ENCODE measurements around the gene ACSF2.
A peak's percentile ranks its signal among the peaks of the same experiment; 100 is the strongest.
"Not testable (repeated sequence)": the region's sequence is repeated elsewhere in the genome, so short reads cannot be mapped to it uniquely, and the experiment has no call there.

The ACSF2 gene, protein sequence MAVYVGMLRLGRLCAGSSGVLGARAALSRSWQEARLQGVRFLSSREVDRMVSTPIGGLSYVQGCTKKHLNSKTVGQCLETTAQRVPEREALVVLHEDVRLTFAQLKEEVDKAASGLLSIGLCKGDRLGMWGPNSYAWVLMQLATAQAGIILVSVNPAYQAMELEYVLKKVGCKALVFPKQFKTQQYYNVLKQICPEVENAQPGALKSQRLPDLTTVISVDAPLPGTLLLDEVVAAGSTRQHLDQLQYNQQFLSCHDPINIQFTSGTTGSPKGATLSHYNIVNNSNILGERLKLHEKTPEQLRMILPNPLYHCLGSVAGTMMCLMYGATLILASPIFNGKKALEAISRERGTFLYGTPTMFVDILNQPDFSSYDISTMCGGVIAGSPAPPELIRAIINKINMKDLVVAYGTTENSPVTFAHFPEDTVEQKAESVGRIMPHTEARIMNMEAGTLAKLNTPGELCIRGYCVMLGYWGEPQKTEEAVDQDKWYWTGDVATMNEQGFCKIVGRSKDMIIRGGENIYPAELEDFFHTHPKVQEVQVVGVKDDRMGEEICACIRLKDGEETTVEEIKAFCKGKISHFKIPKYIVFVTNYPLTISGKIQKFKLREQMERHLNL

DNA sequence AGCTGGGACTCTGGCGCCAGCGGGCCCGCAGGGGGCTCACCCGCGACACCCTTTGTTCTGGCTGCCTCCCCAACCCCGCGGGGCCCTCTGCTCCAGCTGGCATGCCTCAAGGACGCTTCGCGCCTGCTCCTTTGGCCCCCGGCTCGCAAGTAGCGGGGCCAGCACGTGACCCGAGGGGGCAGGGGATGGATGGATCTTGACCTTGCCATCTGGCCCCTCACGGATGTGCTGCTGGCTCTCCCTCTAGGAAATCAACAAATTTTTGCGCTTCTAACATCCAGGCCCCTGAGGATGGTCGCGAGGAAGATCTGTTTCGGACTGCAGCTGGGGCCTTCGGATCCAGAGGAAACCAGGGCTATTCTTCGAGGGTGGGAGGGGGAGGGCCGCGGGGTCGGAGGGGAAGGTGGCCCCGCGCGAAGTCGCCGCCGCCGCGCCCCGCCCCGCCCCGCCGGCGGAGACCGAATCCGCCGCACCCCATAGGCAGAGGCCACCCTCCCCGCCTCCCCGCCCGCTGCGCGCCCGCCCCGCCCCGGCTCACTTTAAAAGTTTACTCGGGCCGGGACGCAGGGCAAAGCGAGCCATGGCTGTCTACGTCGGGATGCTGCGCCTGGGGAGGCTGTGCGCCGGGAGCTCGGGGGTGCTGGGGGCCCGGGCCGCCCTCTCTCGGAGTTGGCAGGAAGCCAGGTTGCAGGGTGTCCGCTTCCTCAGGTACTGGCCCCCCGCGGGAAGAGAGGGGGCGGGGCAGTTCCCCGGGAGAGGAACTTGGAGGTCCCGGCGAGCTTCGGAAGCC, at the start of gene ACSF2:
ACSF2 (plus strand) TSS at position 537 of the 790 bp plus-strand sequence; CDS start at position 581, 44 bp downstream.
- no peak for DNase-seq

DNA sequence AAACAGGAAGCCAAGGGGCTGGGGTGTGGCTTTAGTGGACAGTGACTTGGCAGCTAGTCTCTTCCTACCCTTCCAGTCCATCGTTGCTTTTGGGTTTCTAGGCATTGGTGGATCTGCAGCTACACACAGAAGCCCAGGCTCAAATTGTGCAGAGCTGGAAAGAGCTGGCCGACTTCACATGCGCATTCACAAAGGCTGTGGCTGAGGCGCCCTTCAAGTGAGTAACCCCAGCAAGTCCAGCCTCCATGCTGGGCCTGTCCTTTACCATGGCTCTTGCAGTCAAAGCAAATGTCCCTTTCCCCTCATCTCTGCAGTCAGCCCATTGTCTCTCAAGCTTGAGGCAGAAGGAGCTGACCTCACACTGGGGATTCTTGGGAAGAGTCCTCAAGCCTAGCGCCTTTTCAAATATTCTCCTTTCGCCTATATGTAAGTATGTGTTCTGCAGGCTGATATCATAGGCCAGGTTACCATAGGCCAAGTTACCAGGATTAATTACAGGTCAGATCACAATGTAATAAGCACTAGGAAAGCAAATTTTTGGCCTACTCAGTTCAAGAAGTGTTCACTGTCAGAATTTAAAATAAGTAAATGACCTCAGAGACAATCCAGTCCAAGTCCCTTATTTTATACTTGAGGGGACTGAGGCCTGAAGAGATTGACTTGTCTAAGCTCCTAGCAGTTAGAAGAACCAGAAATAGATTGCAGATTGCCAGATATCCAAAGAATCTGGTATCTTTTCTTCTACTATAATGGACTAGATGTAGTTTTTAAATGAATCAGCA, 46.5 kb upstream of the ACSF2 start:
- no peak for DNase-seq

DNA sequence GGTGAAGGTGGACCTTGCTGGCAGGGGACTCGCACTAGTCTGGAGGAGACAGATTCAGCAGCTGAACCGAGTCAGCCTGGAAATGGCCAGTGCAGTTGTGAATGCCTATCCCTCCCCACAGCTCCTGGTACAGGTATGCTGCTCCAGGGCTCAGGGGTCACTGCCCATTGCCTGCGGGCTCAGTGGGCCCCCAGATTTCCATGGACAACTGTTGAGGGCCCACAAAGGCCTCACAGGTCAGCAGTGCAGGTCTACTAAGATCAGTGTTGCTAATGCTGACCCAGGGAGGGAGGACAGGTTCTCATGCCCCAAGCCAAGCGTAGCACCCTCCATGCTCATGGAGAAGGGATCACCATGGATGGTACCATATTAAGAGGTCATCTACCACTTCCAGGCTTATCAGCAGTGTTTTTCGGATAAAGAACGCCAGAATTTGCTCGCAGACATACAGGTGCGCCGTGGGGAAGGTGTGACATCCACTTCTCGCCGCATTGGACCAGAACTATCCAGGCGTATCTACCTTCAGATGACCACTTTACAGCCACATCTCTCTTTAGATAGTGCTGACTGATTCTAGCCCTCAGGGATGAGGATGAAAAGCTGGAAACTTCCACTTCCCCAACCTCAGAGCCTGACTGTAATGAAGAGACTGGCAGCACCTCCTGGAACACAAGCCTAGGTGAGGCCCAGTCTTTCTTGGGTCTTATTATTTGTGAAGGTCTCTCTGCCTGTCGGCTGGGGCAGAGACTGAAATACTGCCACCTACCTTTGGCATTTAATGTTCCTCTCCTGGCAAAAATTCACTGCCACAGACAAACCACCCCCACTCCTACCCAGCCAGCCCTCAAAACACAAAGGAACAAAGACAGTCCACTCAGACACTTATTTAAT, 45.4 kb upstream of the ACSF2 start:
- DNase-seq, result no peak

DNA sequence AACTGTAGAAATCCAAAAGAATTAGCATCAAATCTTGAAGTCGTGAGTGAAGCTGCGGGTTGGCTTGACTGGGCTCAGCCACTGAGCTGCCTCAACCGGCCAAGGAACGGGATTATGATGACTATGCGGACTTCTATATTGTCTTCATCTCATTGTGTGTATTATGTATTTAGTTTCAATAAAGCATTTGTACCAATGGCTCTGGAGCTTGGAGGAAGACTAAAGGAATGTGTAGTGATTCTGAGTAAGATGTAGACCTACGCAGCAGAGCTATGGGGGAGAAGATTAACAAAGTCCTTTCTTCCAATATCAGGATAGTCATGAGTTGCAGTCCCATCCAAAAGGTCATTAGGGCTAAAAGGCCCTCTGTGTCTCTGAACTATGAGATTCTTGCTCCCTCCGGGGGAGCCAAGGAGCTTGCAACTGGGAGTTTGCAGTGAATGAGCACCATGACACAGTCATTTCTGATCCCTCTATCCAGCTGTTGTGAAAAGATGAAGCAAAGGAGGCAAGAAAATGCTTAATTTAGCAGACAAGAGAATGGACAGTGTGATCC, 44.7 kb upstream of the ACSF2 start:
- no peak for DNase-seq

DNA sequence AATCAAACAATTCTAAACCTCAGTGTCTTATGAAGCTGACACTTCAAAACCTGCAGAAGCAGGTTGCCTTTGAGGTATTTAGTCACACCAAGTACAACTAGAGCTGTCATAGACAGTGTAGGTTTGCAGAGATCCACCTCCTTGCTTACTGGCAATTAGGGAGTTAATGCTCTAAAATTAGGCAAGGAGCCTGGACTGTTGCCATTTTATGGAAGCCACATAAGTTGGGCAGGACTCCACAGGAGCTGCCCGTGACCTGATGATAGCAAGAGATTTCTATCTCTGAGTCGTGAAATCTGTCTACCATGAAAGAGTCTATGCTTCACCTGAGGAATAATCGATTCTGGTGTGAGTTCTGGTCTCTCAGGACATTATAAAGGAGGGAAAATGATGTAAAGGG, 44.1 kb upstream of the ACSF2 start:
- no peak for DNase-seq

DNA sequence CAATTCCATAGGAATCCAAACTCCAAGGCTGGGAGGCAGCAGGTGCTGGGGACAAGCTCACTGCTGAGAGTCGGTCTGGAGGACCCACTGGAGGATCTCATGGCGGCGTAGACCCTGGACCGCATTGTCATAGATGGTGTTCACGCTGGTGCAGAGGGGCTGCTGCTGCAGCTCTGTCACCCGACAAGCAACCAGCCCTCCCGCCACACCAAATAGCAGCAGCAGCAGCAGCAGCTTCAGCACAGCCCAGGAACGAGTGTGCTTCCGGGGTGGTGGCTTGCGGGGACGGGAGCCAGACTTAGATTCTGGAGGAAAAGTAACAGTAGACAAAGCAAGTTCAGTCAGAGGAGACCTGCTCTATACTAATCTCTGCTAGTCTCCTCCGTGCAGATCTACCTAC, 43.1 kb upstream of the ACSF2 start:
- no peak for DNase-seq

DNA sequence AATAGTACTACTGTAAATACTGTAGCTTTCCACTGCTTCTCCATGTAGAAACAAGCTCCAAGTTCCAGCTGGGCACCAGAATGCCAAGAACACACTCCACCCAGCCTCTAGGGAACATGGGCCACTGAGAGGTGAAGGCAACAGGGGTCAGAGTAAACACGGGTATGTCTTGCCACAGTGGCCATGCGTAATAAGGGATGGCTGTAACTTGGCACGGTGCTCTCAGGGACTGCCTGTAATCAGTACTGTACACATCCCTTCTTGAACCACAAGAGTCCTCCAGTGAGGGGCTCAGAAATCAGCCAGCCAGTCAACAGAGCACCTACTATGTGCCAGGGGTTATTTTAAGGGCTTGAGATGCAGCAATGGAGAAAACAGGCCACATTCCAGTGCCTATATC, 39.5 kb upstream of the ACSF2 start:
- DNase-seq, result no peak

DNA sequence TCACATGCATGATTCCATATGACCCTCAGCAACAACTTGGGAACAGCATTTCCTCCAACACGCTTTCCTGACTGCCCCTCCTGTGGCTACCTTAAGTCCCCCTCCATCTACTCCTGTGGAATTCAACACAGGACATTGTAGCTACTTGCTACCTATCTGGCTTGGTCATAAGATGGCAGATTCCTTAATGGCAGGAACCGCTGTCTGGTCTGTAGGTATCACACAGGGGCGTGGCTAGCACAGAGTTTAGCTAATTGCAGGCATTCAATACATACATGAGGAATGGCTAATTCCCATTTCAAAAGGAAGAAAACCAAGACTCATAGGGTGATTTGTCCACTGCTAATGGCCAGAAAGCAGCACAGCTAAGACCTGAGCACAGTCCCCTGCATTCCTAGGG, 37.3 kb upstream of the ACSF2 start:
- no peak for DNase-seq

DNA sequence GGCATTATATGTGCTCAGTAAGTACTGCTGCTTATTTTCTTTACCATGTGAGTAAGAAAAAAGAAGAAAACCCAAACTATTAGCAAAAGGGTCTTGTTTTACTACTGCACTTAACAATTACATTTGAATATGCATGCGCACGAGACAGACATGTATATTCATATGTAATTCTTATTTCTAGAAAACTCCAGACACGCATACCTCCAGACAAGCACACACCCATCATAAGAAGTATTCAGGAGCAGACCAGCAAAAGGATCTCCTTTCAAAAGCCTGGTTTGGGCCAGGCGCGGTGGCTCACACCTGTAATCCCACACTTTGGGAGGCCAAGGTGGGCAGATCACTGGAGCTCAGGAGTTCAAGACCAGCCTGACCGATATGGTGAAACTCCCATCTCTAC, 36.5 kb upstream of the ACSF2 start:
- no peak for DNase-seq

DNA sequence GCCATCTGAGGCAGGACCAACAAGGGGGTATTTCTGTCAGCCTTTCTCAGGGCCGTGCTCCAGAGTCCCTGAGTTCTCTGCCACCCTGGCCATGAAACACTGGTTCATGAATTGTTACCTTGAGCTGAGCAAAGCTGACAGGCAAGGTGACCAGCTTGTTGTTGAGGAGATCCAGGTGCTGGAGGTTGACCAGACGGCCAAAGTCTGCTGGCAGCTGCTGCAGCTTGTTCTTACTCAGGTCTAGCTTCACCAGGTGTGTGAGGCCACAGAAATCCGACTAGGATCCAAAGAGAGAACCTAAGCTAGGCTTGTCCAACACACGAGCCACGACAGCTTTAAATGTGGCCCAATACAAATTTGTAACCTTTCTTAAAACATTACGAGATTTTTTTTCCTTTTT, 33.4 kb upstream of the ACSF2 start:
- DNase-seq, result no peak

DNA sequence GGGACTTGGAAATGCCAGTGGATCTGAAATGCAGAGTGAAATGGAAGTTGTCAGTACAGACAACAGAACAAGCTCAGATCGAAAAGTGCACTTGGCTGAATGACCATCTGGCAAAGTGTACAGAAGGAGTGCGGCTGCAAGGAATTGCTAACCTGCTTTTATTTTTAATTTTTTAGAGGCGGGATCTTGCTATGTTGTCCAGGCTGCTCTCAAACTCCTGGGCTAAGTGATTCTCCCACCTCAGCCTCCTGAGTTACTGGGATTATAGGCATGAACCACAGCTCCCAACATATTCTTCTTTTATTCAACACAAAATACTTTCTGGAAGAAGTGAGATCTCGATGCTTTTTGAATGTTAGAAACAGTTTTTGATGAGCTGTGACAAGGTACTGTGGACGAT, 32.3 kb upstream of the ACSF2 start:
- DNase-seq, result no peak

DNA sequence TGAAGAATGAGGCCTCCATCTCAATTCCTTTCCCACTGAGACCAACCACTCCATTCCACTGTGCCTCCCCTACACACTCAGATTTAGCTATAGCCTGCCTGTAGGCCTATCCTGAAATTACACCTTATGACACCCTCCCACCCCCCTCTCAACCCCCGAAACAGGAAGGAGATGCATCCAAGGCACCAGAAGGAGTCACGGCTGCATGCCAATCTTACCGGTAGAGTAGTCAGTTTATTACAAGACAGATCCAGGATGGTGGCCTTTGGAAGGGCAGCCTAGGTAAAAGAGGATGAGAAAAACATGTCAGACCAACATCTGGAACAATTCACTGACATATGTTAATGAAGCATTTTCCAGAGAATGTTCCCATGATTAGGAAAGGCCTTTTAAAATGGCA, 31.3 kb upstream of the ACSF2 start:
- no peak for DNase-seq

DNA sequence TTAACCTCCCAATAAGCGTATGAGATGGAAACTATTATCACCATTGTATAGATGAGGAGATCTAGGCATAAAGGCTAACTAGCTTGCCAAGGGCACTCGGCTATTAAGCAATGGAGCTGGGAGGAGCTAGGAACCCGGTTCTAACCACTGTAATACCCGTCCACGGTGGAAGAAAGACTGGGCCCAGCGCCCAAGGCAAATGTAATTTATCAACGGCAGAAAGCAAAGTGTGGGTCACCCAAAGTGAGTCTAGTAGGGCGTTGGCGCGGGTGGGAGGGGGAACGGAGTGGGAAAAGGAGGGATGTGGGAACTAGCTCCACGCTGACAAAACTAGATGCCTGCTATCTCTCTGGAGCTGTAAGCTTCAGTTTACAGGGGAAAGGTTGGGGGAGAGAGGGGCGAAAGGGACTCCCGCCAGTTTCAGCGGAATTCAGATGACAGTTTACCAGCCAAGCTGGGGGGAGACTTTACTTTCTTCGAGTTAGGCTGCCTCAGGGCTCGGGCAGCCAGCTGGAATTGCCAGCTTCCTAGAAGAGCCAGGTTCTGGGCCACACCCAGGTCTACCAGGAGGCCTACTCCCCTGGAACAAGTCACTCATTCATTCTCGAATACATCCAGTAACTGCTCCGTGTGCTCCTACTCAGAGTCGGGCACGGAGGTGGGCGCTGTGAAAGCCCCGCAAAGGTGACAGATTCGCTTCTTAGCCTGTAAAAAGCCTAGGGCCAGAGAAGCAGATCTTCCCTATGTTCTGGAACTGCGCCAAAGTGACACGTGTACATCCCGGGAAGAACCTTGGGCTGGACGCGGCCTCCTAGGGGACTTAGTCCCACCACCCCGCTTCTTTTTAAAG, 29.5 kb upstream of the ACSF2 start:
- no peak for DNase-seq

DNA sequence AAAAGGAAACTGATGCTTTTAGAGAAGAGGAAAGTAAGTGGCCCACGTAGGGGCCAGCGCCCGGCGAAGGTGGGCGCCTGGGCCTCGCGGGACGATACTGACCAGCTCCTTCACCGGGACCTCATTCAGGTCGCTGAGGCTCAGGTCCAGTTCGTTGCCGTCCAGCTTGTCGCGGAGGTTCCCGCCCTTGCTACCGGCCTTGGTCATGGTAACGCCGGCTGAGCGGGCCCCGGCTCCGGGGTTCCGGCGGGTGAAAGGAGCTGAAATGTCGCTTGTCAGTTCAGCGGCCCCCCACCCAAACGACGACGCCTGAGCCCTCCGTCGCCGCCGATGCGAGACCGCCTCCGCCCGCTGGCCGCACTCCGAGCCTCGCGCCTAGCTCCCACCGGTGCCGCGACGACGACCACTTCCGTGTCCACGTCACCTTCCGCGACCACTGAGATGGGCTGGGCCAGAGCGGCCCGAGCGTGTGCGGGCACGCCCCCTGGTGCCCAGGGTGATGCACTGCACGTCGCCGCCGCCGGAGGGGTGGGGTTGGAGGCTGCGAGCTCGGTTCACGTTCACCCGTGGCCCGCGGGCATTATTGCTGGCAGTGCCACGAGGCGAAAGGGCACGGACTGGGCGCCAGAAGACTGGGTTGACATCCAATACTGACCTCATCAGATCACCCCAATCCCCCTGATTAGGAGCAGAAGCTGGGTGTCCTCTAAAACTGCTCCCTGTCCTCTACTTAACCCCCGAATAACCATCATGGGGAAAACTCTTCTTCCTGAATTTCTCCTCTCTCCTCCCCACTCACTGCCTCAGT, 28.7 kb upstream of the ACSF2 start, which contains the start of gene LRRC59:
LRRC59 (minus strand) TSS at position 413 of the 808 bp plus-strand sequence; CDS start at position 207, 206 bp downstream.
- peak; percentile 41 to 50 for DNase-seq

DNA sequence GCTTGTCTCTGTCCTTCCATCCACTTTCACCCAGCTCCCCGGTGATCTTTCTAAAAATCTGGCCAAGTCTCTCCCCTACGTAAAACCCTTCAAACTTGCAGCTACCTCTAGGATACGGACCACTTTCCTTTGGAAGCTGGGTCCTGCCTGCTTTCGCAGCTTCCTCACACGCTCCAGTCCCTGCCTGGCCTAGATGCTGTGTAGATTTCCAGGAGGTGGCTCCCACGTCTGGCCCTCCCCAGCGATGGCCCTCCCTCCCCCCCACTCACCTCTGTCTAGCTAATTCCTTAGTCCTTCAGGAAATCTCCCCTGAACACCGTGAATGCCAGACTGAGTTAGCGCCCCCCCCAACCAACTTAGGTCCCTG, 28.1 kb upstream of the ACSF2 start:
- no peak for DNase-seq

DNA sequence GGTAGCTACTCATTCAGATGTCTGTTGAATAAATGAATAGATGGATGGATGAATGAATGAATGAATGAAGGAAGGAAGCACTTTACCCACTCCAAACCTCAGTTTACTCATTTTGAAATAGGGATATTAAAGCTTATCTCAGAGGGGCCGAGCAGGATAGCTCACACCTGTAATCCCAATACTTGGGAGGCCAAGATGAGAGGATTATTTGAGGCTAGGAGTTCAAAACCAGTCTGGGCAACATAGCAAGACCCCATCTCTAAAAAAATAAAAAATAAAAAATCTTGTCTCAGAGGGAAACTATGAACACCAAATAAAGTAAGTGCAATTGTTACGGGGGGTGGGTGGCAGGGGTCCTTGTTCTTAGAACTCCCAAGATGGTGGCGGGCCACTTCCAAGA, 27.3 kb upstream of the ACSF2 start:
- DNase-seq, result not testable (repeated sequence)

DNA sequence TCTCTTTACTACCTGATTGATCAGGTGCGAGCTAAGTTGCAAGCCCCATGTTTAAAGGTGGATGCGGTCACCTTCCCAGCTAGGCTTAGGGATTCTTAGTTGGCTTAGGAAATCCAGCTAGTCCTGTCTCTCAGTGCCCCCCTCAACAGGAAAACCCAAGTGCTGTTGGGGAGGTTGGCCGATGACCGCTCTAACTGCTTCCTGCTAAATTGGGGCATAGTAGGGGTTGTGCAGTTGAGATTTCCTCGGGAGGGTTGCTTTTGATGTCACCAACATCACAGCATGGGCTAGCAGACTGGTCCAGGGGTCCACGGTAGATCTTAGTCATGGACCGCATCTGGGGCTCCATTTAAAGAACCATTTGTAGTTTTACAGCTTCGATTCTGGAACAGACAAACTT, 26.4 kb upstream of the ACSF2 start:
- not testable (repeated sequence) for DNase-seq

DNA sequence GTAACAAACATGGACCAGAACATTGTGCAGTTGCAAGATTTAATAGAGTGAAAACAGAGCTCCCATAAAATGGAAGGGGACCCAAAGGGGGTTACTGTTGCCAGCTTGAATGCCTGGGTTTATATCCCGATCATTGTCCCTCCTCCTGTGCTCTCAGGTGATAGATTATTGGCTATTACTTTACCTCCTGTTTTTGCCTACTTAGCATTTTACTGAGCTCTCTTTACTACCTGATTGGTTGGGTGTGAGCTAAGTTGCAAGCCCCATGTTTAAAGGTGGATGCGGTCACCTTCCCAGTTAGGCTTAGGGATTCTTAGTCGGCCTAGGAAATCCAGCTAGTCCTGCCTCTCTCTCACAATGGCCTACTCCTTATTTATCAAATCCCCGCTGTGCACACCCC, 20.7 kb upstream of the ACSF2 start:
- not testable (repeated sequence) for DNase-seq

DNA sequence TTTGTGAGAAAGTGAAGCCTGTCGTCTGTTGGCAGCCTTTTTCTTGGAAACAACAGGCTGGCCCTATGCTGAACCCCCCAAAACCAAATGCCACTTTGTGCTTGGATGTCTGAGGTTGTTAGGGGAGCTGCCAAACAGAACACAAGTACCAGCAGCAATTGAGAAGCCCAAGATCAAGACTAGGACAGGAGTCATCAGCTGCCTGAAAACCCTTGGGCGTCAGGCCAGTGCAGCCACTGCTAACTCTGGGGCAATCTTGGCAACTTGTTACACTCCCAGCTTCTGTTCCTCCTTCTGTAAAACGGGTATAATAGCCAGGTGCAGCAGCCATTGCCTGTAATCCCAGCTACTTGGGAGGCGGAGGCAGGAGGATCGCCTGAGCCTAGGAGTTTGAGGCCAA, 19.4 kb upstream of the ACSF2 start:
- no peak for DNase-seq

DNA sequence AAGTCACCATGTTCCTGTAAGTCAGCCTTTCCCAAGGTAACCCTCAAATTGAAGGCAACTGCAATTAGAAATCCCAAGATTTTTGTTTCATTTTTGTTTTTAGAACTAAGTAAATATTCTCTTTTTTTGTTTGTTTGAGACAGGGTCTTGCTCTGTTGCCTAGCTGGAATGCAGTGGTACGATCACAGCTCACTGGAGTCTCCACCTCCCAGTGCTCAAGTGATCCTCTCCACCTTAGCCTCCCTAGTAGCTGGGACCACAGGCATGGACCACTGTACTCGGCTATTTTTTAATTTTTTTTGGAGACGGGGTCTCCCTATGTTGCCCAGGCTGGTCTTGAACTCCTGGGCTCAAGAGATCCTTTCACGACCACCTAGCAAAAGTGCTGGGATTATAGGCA, 18.1 kb upstream of the ACSF2 start:
- no peak for DNase-seq

All from cerebellar nuclear complex (tissue), 1 donor.